ENCODE data around the gene VAV2.

VAV2 gene

GRCh38 chr9:133718563-133719315 lies 273.4 kb downstream of the VAV2 start:
- Histone ChIP-seq H3K27me3 (ENCODE audit: insufficient read depth, low read length) (no peaks in the 10 kb centered on the region), H3K4me3 (ENCODE audit: low read length) (no peak overlapping the region), H3K27ac (ENCODE audit: low read length) (no peak overlapping the region), H3K9me3 (ENCODE audit: insufficient read depth, low read depth, low read length) (no peaks in the 10 kb centered on the region), H3K9ac (ENCODE audit: low read depth, low read length) (no peak overlapping the region), H3K36me3 (ENCODE audit: insufficient read depth, low read depth, low read length) (no peaks in the 10 kb centered on the region), H3K4me1 (ENCODE audit: insufficient read depth, low read length) (no peaks in the 10 kb centered on the region)

- Histone ChIP-seq H3K36me3 (ENCODE audit: insufficient read depth, low read depth, low read length) (no peaks in the 10 kb centered on the region), H3K9ac (ENCODE audit: low read depth, low read length) (no peak overlapping the region), H3K27me3 (ENCODE audit: insufficient read depth, low read length) (no peaks in the 10 kb centered on the region), H3K4me3 (ENCODE audit: low read length) (no peak overlapping the region), H3K27ac (ENCODE audit: low read length) (no peak overlapping the region), H3K4me1 (ENCODE audit: insufficient read depth, low read length) (no peaks in the 10 kb centered on the region), H3K9me3 (ENCODE audit: insufficient read depth, low read depth, low read length) (no peaks in the 10 kb centered on the region)
Observed at GRCh38 chr9:133717113-133718031, 274.8 kb downstream of the VAV2 start.

DNA sequence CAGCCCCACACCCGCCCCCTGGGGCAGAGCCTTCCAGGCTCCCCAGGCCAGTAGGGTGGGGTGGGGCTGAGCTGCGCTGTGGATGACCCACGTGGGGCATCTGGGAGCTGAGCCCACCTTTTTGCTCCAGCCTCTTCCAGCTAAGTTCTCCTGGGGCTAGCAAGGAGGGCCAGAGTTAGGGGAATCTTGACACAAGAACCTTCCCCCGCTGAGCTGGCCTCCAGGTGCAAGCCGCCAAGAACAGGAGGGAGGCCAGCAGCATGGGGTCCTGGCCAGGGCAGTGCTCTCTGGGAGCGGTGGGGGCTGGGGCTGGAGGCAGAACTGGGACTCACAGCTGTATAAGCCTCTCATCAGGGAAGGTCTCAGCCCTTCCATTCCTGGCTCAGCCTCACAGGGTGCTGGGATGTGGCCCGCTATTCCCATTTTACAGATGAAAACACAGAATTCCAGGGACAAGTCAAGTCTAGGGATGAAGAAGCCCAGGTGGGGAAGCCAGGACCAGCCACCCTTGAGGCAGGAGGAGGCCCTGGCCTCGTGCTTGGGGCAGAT lies 275.5 kb downstream of the VAV2 start:
- Histone ChIP-seq H3K27ac (ENCODE audit: low read length) (no peak overlapping the region), H3K4me3 (ENCODE audit: low read length) (no peak overlapping the region), H3K36me3 (ENCODE audit: insufficient read depth, low read depth, low read length) (no peaks in the 10 kb centered on the region), H3K27me3 (ENCODE audit: insufficient read depth, low read length) (no peaks in the 10 kb centered on the region), H3K9me3 (ENCODE audit: insufficient read depth, low read depth, low read length) (no peaks in the 10 kb centered on the region), H3K9ac (ENCODE audit: low read depth, low read length) (no peak overlapping the region), H3K4me1 (ENCODE audit: insufficient read depth, low read length) (no peaks in the 10 kb centered on the region)

DNA sequence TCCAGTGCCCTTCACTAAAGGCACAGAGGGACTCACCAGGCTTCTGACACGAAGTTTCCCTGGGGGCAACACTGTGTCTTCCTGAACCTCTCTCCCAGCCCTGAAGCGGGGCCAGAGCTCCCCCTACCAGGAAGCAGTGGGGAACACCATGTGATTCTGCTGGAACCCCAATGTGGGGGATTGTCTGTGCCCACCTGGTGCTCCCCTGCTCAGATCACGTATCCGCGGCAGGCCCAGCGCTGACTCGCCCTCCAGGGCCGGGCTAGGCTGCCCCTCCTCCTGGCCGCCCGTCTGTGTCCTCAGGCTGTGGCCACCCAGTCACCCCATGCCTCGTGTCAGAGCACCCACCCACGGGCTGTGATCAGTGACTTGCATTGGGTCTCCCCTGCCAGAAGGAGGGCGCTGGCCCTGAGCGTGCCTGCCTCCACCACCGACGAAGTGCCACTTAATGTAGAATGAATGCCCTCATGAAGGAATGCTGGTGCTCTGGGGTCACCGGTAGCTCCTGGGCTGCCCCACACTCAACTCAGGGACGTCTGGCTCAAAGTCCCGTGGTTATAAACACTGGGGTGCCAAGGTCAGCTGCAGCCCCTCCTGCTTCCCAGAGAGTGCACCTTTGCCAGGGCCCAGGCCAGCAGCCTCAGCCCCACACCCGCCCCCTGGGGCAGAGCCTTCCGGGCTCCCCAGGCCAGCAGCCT lies 276.1 kb downstream of the VAV2 start:
- H3K27me3 ChIP-seq (ENCODE audit: insufficient read depth, low read length): no peaks in the 10 kb centered on the region
- H3K4me1 ChIP-seq (ENCODE audit: insufficient read depth, low read length): no peaks in the 10 kb centered on the region
- no peaks in the 10 kb centered on the region for H3K9me3 ChIP-seq (ENCODE audit: insufficient read depth, low read depth, low read length)
- no peaks in the 10 kb centered on the region for H3K36me3 ChIP-seq (ENCODE audit: insufficient read depth, low read depth, low read length)
- no peak overlapping the region for H3K9ac ChIP-seq (ENCODE audit: low read depth, low read length)
- no peak overlapping the region for H3K27ac ChIP-seq (ENCODE audit: low read length)
- H3K4me3 ChIP-seq (ENCODE audit: low read length): no peak overlapping the region

GRCh38 chr9:133715295-133715865 lies 276.7 kb downstream of the VAV2 start:
- Histone ChIP-seq H3K4me3 (ENCODE audit: low read length) (no peak overlapping the region), H3K36me3 (ENCODE audit: insufficient read depth, low read depth, low read length) (no peaks in the 10 kb centered on the region), H3K27ac (ENCODE audit: low read length) (no peak overlapping the region), H3K4me1 (ENCODE audit: insufficient read depth, low read length) (no peaks in the 10 kb centered on the region), H3K9ac (ENCODE audit: low read depth, low read length) (no peak overlapping the region), H3K27me3 (ENCODE audit: insufficient read depth, low read length) (no peaks in the 10 kb centered on the region), H3K9me3 (ENCODE audit: insufficient read depth, low read depth, low read length) (no peaks in the 10 kb centered on the region)

DNA sequence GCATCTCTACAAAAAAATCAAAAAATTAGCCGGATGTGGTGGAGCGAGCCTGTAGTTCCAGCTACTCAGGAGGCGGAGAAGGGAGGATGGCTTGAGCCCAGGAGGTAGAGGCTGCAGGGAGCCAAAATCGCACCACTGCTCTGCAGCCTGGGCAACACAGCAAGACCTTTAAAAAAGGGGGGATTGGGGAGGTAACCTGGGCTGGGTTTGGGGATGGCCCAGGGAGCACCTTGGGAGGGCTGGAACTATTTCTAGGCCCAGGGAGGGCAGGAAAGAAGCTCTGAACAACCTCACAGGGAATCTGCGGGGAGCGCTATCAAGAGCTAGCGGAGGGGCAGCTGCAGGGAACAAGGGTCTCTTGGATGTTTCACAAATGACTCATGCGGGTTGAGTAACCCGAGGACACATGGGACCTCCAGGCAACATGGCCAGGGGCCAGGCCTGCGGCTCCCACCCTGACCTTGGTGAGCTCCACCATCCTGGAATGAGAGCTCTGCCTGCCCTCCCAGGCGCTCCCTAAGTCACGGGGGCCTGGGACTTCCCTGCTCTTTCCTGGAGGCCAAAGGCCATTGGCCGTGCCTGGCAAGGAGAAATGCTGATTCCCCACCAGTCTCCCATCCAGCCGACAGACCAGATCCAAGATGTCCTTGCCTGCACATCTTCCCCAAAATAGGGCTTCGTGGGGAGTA lies 277.4 kb downstream of the VAV2 start:
- Histone ChIP-seq H3K27ac (ENCODE audit: low read length) (no peak overlapping the region), H3K4me3 (ENCODE audit: low read length) (no peak overlapping the region), H3K27me3 (ENCODE audit: insufficient read depth, low read length) (no peaks in the 10 kb centered on the region), H3K9ac (ENCODE audit: low read depth, low read length) (no peak overlapping the region), H3K9me3 (ENCODE audit: insufficient read depth, low read depth, low read length) (no peaks in the 10 kb centered on the region), H3K4me1 (ENCODE audit: insufficient read depth, low read length) (no peaks in the 10 kb centered on the region), H3K36me3 (ENCODE audit: insufficient read depth, low read depth, low read length) (no peaks in the 10 kb centered on the region)

DNA sequence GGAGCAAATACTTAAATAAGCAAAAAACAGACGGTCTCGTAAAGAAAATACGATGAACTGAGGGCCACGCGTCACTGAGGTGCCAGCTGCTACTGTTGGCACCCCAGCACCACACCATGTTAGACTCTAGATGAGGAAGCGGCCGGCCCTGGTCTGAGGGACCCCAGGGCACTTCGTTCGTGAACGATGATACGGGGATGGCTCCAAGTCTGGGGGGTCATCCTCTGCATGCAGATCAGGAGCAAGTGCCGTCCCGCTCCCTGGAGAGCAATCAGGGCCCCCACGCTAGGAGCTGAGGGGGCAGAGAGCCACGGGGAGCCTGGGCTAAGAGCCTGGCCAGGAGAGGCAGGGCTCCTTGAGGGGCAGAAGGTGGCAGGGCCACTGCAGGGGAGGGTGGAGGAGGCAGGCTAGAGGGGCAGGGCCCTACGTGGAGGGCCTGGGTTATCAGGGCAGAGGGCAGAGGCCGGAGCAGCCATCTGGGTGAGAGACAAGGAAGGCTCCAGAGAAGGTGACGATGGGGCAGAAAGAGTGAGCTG lies 278.1 kb downstream of the VAV2 start:
- H3K27ac ChIP-seq (ENCODE audit: low read length): no peak overlapping the region
- H3K4me3 ChIP-seq (ENCODE audit: low read length): no peak overlapping the region
- no peaks in the 10 kb centered on the region for H3K9me3 ChIP-seq (ENCODE audit: insufficient read depth, low read depth, low read length)
- no peaks in the 10 kb centered on the region for H3K27me3 ChIP-seq (ENCODE audit: insufficient read depth, low read length)
- no peaks in the 10 kb centered on the region for H3K36me3 ChIP-seq (ENCODE audit: insufficient read depth, low read depth, low read length)
- H3K4me1 ChIP-seq (ENCODE audit: insufficient read depth, low read length): no peaks in the 10 kb centered on the region
- no peak overlapping the region for H3K9ac ChIP-seq (ENCODE audit: low read depth, low read length)

DNA sequence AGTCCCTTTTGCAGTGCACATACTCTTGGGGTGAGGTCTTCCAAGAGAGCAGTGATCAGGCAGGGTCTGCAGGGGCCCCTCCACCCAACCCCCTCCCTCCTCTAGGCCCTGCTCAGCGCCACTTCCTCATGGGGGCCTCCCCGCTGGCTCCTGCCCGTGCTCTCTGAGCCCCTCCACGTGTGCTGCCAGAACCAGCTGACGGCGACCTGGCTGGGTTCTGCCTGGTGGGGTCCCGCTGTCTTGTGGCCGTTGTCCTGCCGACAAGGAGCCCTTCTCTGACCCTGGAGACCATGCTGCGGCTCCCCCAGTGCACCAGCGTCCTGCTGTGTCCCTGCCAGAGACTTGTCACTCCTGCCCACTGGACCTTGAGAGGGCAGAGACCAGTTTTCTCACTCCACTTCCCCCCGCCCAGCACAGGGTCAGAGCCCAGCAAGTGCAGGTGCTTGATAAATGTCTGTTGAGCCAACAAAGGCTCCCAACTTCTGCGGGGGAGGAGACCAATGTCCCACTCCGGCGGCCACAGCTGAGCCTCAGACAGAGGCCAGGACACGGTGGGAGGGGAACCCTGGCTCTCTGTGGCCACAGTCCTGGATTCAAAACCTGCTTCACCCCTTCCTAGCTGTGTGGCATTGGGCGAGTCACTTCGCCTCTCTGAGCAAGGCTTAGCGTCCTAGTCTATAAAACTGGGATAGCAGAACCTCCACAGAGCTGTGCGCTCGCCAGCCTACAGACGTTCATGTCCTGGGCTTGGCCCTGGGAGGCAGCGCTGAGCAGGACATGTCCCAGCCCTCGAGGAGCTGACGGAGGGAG lies 278.8 kb downstream of the VAV2 start:
- Histone ChIP-seq H3K27ac (ENCODE audit: low read length) (no peak overlapping the region), H3K4me1 (ENCODE audit: insufficient read depth, low read length) (no peaks in the 10 kb centered on the region)

DNA sequence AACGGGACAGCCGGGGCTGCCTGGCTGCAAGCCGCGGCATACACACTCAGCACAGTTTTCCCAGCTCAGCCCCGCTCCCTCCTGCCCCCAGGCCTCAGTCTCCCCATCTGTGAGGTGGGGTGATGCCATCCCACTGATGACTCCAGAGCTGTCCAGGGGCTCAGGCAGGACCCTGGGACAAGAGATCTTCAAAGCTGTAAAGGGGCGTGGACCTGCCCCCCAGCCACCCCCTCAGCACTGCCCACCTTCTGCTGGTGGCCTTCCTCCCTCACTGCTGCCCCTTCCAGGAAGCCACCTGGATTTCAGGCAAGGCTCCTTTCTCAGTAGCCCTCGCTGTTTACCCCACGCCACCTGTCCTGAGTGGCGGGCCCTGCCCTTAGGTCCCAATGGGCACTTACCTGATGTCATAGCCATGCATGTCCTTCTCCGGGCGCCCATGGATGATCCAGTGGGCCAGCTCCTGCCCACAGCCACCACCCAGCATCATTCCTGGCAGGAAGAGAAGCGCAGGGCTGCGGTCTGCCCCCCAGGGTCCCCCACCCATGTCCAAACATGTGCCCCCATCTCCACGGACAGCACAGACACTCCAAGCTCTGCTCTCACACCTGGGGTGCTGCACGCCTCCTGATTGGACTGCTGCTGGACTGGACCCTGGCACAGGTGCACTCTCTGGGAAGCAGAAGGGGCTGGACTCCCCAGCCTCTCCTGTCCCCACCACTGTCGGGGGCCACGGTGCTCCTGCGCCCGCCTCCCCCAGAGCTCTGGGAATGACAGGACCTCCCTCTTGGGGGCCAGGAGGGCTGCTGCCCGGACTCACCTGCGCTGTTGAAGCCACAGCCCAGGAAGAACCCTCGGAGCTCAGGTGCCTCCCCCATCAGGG lies 279.7 kb downstream of the VAV2 start:
- Histone ChIP-seq H3K4me3 (ENCODE audit: low read length) (no peak overlapping the region), H3K4me1 (ENCODE audit: insufficient read depth, low read length) (no peaks in the 10 kb centered on the region), H3K9me3 (ENCODE audit: insufficient read depth, low read depth, low read length) (no peaks in the 10 kb centered on the region), H3K9ac (ENCODE audit: low read depth, low read length) (no peak overlapping the region), H3K27me3 (ENCODE audit: insufficient read depth, low read length) (no peaks in the 10 kb centered on the region), H3K36me3 (ENCODE audit: insufficient read depth, low read depth, low read length) (no peaks in the 10 kb centered on the region), H3K27ac (ENCODE audit: low read length) (no peak overlapping the region)

More for the DNA sequence above, 278.8 kb downstream of the VAV2 start:
- Histone ChIP-seq H3K9ac (ENCODE audit: low read depth, low read length) (no peak overlapping the region), H3K4me3 (ENCODE audit: low read length) (no peak overlapping the region), H3K27me3 (ENCODE audit: insufficient read depth, low read length) (no peaks in the 10 kb centered on the region), H3K9me3 (ENCODE audit: insufficient read depth, low read depth, low read length) (no peaks in the 10 kb centered on the region), H3K36me3 (ENCODE audit: insufficient read depth, low read depth, low read length) (no peaks in the 10 kb centered on the region)
